ENCODE results near the gene CAMK1G.

The CAMK1G gene

GRCh38 chr1:209565759-209566678 lies 17.5 kb upstream of the CAMK1G start:
- DNase-seq (ENCODE audit: low read depth) = peak; percentile 55

- DNase-seq (ENCODE audit: low read depth) = no peak
Measured at GRCh38 chr1:209567698-209568175, 15.8 kb upstream of the CAMK1G start.

- DNase-seq (ENCODE audit: low read depth) = peak; percentile 54
Measured at GRCh38 chr1:209569455-209570207, 13.9 kb upstream of the CAMK1G start.

DNA sequence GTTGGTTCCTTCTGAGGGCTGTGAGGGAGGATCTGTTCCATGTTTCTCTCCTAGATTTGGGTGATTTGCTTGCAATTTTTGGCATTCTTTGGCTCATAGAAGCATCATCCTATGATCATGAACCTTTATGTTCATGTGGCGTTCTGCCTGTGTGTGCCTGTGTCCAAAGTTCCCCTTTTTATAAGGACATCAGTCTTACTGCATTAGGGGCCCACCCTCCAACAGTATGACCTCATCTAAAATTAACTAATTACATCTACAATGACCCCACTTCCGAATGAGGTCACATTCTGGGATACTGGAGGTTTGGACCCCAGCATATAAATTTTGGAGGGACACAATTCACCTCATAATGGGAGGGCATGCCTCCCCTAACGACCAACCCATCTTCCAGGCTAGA lies 12.8 kb upstream of the CAMK1G start:
- DNase-seq (ENCODE audit: low read depth) = no peak

DNA sequence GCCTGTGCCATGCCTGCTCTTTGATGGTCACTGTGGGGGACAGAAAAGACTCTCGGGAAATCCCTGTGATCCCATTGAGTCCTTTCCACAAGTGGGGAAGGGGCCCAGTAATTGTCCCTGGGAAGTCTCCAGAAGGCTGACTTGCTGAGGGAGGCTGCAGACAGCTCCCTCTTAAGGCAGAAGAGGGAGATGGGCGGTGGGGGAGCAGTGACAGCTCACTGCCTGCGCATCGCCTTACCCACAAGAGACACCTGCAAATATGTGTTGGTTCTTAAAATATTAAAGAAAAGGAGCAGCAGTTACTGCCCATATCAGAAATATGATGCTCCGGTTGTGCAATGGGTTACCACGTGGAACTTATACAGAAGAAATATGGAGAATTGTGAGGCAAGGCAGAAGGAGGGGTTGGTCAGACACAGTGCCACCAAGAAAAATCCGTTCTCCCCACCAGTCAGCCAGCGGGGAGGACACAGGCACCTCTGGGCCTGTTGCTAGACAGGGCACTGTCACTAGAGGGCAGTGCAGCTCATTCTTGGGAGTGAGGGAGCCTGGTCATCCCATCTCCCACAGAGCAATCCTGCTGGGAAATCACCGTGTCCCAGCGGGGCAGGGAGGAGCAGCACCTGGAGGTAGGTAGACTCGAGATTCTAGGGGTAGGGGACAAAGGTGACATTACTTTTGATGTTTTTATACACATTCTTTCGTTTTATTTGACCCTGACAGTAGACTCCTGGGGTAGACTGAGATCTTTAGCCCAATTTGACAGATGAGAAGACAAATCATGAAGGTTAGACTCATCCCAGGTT lies 6.9 kb upstream of the CAMK1G start:
- peak; percentile 38 for DNase-seq (ENCODE audit: low read depth)

- DNase-seq (ENCODE audit: low read depth) = no peak
Measured at GRCh38 chr1:209577346-209577745, 6.2 kb upstream of the CAMK1G start.

DNA sequence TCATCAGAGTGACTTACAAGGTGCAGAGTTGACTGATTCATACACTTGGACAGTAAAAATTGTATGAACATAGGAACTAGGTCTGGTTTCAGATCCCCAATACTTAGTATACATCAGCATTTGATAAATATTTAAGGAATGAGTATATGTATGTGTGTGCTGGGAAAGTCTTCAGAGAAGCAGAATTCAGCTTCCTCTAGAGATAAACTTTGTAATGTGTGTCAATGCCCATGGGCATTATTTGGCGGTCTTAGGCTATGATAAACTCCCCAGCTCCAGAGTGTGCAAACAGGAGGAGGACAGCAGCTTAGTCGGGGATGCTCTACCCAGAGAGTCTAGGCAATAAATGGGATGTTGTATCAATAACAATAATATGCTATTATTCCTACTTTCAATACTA lies 2.9 kb upstream of the CAMK1G start:
- DNase-seq (ENCODE audit: low read depth) = no peak

DNA sequence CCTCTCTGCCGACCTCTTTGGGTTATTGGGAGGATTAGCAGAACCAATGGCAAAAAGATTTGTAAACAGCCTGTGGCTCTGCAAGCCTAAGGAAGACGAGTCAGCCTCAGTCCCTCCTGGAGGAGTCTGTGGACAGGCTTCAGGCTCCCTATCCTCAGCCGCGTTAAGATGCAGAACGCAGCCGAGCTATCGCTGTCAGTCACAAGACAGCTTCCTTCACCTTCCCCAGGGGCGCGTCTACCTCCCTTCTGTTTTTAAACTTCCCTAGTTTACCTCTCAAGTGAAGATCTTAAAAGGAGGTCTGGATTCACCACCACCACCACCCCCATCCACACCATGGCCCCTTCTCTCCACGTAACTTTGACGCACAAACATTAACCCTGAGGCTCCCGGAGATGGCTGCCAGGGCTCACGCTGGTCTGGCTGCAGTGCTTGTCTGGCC lies 738 bp downstream of the CAMK1G start:
- DNase-seq (ENCODE audit: low read depth) = no peak

DNA sequence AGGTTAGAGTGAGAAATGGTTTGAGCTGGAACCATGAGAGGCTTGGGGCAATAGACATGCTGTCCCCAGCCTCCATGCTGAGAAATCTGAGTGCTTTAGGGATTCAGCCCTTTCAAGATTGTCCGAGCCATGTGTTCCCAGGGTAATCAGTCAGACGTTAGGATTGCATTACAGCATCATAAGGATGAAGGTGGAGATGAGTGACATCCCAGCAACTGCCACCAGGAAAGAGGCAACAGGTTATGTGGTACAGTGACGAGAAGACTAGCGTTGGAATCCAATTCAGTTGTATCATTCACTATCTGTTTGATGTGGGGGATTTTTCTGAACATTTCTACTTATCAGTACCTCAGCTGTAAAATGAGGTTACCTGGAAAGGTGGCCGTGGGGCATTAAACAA lies 1.7 kb downstream of the CAMK1G start:
- DNase-seq (ENCODE audit: low read depth) = no peak

DNA sequence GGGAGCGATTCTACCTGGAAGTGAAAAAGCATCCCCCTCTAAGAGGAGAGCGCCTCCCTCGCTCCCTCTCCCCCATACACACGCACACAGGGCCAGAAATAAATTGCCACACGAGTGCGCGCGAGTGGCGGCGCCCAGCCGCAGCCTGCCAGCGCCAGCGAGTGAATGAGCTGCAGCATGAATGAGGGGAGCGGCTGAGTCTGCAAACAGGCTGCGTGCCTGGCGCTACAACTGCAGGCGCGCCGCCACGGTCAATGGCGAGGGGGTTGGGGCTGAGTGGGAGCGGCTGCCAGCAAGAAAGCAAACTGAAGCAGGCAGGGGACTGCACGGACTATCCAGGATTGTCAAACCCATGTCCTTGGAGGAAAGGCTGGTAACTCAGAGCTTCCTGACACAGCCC lies 2.2 kb downstream of the CAMK1G start:
- no peak for DNase-seq (ENCODE audit: low read depth)

DNA sequence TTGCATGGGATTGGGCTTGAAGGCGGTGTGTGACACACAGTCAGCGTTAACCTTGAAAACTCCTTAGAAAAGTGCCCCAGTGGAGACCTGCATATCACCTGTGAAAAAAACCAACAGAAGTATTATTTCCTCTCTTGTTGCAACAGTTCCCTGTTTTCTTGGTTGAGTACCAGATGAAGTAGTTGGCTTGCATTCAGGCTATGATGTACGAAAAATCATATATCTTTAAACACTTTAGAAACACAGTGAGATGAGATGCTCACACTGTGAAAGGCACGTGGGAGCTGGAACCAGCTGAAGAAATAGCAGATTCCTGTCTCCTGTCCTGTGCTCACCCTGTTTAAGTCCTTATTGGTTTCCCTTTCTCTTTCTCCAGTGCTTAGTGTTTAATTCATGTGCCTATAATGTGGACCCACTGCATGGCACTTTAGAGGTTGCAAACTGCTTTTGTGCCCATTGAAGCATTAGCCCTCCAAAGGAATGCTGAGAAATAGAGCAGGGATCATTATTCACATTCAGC lies 2.8 kb downstream of the CAMK1G start:
- DNase-seq (ENCODE audit: low read depth) = no peak

DNA sequence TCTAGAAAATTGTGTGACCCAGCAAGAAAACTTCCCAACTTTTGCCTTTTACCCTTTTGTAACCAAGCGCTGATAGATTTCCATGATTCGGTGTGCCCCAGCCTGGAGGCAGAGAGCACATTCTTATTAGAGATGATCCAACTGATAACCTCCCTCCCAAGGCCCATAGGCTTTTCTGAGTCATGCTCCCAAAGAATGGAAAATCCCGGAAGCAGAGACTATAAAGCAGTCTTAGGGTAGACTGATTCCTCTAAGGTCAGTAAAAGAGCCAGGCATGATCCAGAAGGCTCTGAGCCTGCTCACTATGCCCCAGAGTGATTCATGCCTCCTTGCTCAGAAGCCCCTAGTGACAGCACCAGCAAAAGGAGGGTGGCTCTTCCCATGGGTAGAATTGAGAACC lies 4.3 kb downstream of the CAMK1G start:
- no peak for DNase-seq (ENCODE audit: low read depth)

- no peak for DNase-seq (ENCODE audit: low read depth)
Measured at GRCh38 chr1:209589440-209589839, 5.9 kb downstream of the CAMK1G start.

DNA sequence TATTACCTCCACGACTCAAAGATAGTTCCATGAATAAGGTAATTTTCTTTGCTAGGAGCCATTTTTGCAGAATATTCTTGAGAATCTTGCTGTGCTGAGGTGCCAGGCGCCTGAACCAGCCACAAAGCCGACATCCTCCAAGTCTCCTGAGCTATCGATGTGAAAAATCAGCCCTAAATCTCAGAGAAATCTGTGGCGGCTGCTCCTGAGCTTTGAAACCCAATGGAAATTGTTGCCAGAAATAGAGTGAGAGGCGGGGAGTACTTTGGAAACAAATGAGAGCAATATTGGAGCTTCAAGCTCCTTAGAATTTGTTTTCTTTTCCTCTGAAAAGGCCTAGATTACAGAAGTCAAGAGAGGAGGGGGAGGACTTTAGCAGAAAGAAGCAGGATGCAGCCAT lies 6.3 kb downstream of the CAMK1G start:
- no peak for DNase-seq (ENCODE audit: low read depth)

DNA sequence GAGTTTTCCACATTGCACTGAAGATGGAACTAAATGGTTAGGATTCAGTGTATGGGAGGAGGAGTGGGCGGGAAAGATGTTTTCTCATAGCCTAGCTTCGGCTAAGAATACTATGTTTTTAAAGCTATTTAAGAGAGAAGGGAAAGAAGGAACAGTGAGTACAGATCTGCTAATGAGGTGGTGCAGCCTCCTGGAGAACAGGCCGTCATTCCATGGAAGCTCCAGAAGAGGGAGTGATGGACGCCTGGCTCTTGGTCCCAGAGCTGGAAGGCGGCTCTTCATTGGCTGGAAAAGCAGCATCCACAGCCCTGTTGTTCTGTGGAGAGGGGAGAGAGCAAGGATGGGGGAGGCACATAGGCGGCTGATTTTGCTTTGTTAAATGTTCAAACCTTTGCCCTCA lies 6.9 kb downstream of the CAMK1G start:
- DNase-seq (ENCODE audit: low read depth) = no peak

DNA sequence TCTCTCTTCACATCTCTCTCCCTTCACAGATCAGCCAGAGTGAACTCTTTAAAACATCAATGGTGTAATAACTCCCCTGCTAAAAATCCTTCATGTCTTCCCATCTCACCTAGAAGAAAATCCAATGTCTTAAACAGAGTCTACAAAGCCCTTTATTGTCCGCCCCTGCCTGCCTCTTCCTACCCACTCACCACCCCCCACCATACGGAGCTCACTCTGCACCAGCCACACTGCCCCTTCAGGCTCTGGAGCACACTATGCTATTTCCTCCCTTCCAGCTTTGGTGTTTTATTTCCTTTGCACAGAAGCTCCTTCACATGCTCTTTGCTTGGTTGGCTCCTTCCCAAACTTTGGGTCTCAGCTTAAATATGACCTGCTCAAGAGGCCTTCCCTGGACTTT lies 10.2 kb downstream of the CAMK1G start:
- DNase-seq (ENCODE audit: low read depth) = no peak

- DNase-seq (ENCODE audit: low read depth) = no peak
Measured at GRCh38 chr1:209594440-209594839, 10.9 kb downstream of the CAMK1G start.

DNA sequence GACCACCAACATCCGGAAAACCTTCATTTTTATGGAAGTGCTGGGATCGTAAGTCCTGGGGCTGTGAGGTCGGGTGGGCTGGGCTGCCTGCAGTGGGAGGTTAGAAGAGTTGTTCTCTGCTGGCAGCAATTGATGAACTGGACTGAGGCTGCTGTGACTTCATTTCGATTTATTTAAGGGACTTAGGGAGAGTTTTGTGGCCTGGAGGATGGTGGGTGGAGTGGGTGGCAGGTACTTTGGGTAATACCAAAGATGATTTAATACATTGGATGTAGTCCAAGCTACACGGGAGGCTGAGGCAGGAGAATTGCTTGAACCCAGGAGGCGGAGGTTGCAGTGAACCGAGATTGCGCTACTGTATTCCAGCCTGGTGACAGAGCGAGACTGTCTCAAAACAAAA lies 11.5 kb downstream of the CAMK1G start:
- no peak for DNase-seq (ENCODE audit: low read depth)

DNA sequence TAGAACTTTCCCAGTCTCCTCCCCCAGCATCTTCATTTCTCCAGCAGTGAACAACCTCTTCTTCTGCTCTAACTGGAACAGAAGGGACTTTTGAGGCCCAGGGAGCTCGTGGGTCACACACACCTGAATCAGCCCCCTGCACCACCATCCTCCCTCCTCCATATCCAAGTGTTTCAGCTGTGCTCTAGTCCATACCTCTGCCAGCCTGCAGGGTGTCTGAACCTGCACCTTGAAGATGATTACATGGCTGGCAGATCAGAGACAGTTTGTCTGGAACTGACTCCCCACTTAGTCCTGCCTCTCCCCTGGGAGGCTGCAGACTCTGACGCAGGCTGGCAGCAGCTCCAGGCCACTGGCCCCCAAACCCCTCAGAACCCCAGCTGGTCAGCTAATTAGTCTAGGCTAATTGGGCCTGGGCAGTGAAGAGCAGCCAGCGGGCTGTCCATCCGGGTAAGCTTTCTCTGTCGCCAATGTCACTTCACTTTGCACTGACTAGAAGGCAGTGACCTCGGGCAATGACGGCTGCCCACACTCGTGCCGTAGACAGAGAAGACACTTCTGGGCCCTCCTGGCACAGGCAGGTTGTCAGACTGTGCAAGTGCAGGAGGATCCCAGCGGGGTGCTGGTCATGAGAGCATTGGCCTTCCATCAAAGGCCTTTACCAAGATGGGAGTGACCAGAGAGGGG lies 12.2 kb downstream of the CAMK1G start:
- no peak for DNase-seq (ENCODE audit: low read depth)

- DNase-seq (ENCODE audit: low read depth) = no peak
Measured at GRCh38 chr1:209597499-209597898, 14.0 kb downstream of the CAMK1G start.

- no peak for DNase-seq (ENCODE audit: low read depth)
Measured at GRCh38 chr1:209598227-209598626, 14.7 kb downstream of the CAMK1G start.
